GM21526 (cell line): ENCODE measurements around the gene NIPA2.

Experiments used
- ATAC-seq: cut with Tn5 transposase; IDR thresholded peaks from one replicate; pipeline ENCODE4 v1.9.1; 2021; ENCODE audit warnings: moderate library complexity; ENCODE audit not compliant: unreplicated experiment, low FRiP score

NIPA2 gene

DNA sequence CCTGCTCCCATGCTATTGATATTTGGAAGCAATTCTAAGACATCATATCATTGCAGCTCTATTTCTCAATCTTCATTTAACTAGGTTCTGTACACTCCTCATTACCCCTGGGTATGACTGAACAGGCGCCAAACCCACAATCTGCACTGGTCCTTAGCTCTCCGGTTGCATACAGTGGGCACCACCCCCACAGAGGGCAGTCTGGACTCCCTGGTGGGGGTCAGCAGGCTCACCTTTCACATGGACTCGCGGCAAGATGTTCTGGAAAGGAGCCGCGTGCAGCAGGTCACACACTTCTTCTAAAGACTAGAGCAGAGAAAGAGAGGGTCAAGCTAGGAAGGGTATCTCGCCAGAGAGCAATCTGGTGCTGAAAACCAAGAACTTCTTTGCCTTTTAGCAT lies 36.5 kb downstream of the NIPA2 start:
- no peak for ATAC-seq

DNA sequence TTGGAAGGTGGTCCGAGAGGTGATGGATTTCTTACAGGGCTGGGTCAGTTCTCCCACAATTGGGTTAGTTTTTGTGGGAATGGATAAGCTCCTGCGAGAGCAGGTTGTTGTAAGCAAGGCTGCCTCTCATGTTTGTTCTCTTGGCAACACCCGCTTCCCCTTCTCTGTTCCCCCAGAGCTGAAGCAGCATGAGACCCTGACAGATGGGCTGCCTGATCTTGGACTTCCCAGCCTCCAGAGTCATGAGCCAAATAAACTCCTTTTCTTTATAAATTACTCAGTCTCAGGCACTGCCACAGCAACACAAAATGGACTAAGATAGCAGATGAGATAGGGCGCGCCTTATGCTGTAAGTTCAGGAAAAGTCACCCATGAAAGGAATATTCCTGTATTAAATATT lies 38.7 kb downstream of the NIPA2 start:
- no peak for ATAC-seq

DNA sequence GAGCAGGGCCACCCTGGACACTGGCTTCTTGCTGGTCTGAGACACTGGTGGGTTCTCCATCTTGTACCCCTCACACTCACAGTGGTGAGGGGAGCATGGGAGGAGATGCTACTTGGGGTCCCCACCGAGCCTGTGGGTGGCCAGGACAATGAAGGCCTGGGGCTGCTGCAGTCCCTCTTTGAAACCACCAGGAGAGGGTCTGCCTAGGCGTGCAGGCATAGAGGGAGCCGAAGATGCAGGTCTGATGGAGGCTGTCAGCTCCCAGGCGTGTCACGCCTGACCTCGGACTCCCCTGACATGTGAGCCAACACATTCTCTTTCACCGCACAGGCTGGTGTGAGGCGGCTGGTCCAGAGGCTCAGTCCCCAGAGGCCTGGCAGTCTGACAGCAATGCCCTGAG lies 39.1 kb downstream of the NIPA2 start:
- no peak for ATAC-seq

DNA sequence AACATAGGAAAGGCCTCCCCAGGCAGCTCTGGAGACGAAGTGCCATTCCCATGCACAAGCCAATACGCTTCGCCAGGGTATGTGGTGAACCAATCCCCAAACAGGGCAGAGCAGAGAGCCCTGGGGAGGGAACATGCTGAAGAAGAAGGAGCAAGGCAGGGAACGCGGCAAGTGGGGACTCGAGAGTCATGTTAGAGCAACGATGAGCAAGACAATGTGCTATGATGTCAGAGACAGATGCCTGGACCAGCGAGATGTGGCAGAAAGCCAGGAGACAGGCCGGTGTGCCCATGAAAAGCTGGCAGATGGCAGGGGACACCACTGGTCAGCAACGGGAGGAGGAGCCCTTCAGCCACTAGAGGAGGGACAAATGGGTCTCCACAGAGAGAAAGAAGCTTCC lies 39.6 kb downstream of the NIPA2 start:
- ATAC-seq: no peak

DNA sequence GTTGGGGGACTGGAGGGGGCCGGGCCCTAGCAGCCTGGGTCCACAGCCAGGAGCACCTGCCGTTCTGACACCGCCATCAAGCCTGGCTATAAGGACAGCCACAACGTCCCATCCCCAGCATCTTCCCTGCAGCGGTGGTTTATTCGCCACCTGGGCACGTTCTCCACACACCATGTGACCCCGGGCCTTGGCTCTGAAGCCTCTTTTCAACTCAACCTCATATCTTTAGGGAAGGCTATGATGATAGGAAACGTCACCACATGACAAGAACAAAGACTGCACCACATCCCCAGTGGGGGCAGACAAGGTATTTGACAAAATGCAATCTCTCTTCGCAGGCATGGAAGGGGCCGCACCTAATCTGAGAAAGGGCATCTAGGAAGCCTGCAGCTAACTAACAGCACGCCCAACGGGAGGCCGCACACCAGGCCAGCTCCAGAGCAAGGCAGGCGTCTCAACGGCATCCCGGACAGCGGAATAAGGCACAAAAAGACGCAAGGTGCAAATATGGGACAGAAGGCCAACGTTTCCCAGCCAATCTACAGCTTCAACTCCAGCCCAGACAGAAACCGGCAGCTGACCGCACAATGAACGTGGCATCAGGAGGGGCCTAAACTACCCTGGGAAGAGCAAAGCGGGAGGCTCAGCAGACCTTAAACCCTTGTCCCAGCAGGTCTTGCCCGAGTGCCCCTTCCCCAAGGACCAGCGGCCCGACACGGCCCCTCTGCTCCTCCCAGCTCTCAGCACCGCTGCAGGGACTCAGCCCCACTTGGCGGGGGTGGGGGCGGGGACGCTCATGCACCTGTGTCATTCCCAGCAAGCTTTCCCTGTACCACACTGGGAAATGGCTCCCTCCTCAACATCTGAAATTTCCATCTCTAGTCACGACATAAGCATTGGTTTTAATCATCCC lies 41.9 kb downstream of the NIPA2 start:
- ATAC-seq: no peak

DNA sequence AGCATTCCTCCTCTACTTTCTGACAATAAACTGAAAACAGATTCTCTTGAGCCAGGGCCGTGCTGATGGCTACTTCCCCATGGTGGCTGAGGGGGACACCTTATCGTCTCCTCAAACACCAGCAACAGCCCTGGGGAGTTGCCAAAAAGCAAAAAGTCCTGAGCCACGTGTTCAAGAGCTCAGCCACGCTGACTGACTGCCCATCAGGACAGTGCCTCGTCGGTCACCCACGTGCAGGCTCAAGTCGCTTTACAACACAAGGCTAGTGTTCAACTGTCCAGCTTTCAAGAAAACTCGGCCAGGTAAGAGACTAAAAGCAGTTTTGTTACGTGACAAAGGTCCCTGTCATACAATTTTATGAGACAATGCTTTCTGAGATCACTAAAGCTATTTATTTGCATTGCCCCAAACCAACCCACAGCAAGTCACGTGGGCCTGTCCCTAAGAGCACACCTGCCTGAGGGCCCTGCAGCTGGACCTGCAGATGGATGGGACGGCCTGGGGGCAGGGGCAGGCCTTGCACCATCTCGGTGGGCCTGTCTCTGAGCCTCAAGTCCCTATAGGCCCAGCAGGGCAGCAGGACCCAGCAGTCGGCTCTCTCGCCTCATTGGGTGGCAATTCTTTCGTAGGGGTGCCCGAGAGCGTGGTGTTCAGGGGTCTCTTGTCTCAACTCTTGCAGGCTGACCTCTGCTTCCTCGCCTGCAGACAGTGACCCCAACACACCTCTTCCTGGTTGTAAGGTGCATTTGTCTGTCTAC lies 42.7 kb downstream of the NIPA2 start:
- no peak for ATAC-seq

DNA sequence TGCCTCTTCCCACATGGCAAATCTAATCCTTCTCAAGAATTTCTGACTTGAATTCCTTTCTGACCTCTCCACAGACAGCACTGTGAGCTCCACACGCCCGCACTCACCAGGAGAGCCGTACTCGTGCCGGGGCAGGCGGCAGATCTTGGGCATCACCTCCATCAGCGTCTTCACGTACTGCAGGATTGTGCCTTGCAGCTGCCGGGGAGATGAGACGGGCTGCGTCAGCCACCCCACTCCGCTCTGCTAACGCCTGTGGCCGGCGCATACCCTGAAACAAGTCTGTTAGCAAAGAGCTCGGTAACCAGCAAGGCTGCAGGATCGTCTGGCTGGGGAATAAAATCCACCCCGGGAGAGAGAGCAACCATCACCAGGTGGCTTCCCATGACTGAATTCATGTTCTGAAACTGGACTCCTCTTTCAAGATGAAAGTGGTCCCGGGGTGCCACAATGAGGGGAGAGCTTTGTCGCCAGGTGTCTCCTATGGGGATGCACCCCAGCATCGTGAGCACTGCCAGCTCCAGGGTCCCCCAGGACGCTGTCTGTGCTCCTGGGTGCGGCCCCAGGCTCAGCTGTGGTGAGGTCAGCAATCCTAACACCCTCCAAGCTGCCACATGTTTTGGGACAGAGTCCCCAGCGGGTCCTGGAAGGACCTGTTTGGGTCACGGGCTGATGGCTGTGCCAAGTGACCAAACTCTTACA lies 43.4 kb downstream of the NIPA2 start:
- ATAC-seq: no peak

DNA sequence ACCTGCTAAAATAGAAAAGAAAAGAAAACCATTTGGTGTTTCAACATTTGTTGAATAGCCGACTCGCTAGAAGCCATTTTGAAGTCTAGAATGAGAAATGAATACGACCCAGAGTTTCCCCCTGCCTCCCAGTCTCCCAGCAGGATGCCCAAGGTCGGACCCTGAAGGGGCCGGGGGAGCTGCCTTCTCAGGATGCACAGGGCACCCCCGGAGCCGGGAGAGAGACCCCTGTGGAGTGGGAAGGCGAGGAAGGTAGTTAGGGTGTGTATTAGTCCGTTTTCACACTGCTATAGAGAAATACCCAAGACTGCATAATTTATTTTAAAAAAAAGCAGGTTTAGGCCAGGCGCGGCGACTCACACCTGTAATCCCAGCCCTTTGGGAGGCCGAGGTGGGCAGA lies 44.7 kb downstream of the NIPA2 start:
- no peak for ATAC-seq

DNA sequence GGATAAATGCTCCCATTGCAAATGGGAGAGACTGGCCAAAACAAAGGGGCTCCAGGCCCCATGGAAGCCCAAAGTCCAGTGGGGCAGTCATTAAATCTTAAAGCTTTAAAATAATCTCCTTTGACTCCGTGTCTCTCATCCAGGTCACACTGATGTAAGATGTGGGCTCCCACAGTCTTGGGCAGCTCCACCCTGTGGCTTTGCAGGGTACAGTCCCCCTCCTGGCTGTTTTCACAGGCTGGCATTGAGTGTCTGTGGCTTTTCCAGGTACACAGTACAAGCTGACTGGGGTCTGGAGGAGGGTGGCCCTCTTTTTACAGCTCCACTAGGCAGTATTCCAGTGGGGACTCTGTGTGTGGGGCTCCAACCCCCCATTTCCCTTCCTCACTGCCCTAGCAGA lies 45.9 kb downstream of the NIPA2 start:
- no peak for ATAC-seq

DNA sequence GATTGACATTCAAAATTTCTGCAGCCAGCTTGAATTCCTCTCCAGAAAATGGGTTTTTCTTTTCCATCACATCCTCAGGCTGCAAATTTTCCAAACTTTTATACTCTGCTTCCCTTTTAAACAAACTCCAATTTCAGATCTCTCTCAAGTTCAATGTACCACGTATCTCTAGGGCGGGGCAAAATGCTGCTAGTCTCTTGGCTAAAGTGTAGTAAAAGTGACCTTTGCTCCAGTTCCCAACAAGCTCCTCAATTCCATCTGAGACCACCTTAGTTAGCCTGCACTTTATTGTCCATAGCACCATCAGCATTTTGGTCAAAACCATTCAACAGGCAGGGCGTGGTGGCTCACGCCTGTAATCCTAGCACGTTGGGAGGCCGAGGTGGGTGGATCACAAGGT lies 46.7 kb downstream of the NIPA2 start:
- ATAC-seq: no peak

DNA sequence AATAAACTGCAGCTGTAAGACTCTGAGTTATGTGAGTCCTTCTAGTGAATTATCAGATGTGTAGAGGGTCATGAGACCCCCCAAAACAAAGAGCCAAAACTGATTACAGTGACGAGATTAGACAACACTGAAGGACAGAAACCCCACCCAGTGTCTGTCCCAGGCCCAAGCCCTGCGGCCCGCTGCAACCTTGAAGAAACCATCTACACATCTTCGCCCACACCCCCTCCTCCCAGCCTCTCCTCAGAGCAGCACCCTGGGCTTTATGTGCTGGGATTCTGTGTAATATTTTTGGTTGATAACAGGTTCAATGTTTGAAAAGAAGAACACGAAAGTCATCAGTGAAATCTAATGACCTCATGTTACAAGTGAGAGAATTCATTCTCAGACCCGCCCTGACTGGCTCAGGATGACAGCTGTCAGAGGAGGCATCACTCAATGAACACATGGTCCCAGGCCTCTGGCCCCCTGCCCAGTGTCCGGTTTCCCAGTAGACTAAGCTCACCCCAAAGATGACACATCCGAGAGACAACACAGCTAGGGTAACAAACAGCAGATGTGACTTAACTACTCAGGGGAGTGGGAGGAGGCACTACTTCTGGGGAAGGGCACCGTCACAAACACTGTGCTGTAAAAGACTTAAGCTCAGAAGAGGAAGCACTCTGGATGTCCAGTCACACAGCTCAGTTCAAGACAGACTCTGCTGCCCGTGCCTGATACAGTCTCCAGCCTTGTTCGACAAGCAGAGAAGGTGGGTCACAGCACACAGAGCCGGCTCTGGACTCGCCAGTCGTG lies 48.9 kb downstream of the NIPA2 start:
- ATAC-seq: no peak

DNA sequence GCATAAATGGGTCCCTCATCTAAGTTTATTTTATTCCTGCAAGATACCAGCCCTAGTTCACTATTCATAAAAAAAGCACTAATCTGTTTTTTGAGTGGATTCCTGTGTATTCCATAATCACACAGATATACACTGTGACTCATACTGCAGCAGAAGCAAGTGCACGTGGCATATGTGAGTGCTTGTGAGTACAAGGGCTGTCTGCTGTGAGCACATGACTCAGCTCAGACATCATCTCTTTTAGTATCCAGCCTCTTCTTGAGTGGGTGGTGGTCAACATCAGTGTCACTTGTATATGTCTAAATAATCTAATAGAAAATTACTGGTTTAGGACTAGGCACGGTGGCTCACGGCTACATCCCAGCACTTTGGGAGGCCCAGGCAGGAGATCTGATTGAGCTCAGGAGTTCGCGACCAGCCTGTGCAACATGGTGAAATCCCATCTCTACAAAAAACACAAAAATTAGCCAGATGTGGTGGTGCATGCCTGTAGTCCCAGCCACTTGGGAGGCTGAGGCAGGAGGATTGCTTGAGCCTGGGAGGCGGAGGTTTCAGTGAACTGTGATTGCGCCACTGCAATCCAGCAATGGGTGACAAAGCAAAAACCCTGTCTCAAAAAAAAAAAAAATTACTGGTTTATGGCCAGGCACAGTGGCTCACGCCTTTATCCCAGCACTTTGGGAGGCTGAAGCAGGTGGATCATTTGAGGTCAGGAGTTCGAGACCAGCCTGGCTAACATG lies 49.8 kb downstream of the NIPA2 start:
- no peak for ATAC-seq

DNA sequence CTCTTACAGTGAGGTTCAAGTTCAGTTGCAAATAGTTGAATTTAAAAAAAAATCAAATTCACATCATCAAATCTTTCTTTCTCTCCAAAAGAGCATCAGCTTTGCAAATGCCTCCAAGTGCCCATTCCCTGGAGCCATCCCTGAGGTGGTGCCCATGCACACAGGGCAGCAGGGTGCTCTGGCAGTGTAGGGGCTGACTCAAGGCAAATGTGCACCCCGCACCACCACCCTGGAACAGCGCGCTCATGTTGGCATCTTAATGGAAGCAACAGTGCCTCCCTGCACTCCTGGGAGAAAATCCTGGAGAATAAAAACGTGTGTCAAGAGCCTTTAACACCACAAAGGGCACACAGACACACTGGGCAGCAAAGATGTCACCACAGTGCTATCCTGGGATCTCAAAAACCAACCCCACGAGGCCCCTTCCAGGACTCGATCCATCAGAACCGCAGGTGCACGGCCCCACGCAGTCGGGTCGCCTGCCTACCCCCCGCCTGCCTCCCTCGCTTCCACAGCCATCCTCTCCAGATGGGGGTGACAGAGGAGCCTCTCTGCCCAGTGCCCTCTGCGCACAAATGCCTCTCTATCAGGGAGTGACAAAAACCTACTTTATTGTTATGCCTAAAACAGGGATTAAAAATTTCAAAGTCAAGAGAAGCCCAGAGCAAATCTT lies 50.8 kb downstream of the NIPA2 start:
- ATAC-seq: no peak

DNA sequence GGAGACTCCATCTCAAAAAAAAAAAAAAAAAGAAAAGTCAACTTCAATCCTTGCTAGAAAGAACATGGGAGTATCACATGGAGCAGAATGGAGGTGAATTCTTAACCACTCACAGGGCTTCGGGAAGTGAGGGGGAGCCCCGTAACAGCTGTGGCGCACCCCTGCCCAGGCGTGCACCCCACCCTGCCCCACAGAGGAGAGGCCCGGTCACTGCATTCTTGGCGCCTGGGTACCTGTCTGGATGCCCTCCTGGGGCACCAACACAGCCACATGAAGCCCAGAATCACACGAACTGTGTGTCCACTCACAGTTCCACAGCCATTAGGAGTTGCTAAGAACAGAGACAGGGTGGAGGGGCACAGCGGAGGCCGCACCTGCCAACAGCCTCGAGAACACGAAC lies 51.8 kb downstream of the NIPA2 start:
- ATAC-seq: no peak

DNA sequence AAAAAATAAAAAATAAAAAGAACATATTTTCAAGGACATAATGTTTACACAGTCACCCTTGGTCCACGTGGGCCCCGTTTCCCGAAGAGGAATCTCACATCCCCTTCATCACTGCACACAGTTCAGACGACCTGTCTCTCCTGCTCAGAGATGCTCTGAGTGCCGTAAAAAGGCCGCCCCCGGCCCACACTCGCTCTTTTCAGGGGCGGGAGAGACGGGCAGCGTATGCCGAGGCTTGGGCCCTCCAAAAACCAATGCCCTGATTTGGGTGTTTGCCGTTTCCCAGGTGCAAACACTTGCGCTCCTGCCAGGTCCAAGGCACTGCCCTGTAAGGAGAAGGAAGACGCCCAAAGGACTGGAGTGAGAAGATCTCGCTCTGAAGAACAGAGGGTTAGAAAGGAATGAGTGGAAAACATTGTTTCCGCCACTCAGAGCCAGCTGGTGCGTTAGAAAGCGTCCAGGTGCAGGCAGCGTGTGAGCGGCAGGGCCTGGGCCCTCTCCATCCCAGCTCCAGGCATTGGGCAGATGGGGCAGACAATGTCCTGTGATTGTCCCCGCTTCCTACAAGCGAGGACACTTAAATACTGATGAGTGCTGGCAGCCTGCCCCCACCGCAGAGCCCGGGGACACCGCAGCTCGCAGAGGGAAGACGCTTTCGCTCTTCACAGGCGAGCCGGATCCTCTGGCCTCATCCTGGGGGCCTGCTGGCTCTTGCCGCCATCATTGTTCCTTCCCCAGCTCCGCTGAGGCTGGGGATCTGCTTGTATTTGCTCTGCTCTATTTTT lies 53.2 kb downstream of the NIPA2 start:
- no peak for ATAC-seq

DNA sequence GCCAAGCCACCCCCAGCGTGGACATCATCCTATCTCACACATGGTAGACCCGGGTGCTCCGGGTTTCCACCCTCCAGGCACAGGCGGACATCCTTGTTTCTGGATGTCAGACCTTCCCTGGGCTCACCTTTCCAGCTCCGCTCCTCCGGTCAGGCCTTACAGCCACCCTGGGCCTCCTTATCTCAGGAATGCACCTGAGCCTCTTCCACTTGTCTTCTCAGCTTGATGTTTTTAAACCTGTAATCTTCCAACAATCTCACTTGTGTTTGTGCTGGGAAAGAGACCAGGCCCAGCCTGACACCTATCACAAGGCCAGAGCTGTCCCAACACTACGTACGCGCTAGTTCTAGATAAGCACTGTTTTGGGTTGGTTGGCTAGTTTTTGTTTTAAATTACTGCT lies 53.9 kb downstream of the NIPA2 start:
- no peak for ATAC-seq

DNA sequence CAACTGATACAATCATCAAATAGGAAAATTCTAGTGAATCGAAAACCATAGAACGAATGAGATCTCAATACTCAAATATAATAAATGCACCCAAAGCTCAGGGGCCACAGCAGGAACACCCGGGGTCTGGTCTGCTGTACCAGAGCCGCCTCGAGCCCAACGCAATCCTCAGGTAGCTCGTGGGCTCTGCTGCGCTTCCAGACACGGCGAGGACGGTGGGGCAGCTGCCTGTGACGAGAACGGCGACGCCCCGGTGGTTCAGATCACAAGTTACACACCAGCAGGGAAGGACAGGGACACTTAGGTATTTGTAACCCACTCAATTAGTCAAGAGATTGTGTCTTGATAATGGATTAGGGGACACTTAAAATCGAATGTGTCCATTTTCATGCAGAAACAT lies 54.6 kb downstream of the NIPA2 start:
- no peak for ATAC-seq

DNA sequence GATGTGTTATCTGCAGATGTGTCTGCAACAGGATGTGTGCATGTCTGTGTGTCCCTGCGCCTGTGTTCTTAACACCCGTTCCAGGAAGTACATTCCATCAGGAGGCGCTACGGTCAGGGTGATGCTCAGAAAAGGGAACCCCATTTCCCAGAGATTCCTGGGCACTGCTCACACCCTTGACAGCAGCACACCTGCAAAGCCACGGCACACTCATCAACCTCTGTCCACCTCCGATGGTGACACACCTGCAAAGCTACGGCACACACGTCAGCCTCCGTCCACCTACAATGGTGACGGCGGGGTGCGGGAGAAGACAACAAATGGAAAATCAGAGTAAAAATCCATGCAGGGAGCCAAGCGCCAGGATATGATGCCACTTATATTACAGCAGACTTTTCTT lies 55.4 kb downstream of the NIPA2 start:
- no peak for ATAC-seq
